BLaER1 treated with 17β-estradiol and CSF1 and Interleukin-3, amounts not matched to agents 10 nM and 100 nM (cell line): ENCODE data around the gene TET1.
"Not testable (repeated sequence)": the region's sequence is repeated elsewhere in the genome, so short reads cannot be mapped to it uniquely, and the experiment has no call there.

Experiments
- H3K27ac ChIP-seq, 11 experiments: shearing (Covaris generic); formaldehyde crosslinking; 2 replicates each; pipeline ENCODE4 v1.8.1; 2022
- H3K27me3 ChIP-seq, 11 experiments: shearing (Covaris generic); formaldehyde crosslinking; 2 replicates each; pipeline ENCODE4 v1.8.1; 2022
- H3K36me3 ChIP-seq, 11 experiments: shearing (Covaris generic); formaldehyde crosslinking; 2 replicates each; pipeline ENCODE4 v1.8.1; 2022
- H3K4me1 ChIP-seq, 10 experiments: shearing (Covaris generic); formaldehyde crosslinking; 2 replicates each; pipeline ENCODE4 v1.8.1; 2022
- H3K4me2 ChIP-seq, 11 experiments: shearing (Covaris generic); formaldehyde crosslinking; 2 replicates each; pipeline ENCODE4 v1.8.1; 2022
- H3K4me3 ChIP-seq, 10 experiments: shearing (Covaris generic); formaldehyde crosslinking; 2 replicates each; pipeline ENCODE4 v1.8.1; 2022
- H3K9ac ChIP-seq, 11 experiments: shearing (Covaris generic); formaldehyde crosslinking; 2 replicates each; pipeline ENCODE4 v1.8.1; 2022
- H3K9me3 ChIP-seq, 11 experiments: shearing (Covaris generic); formaldehyde crosslinking; replicated peaks in 1 of 11; 2 replicates each; pipeline ENCODE4 v1.8.1; 2022
- H4K20me1 ChIP-seq, 11 experiments: shearing (Covaris generic); formaldehyde crosslinking; 2 replicates each; pipeline ENCODE4 v1.8.1; 2022
- Cebpa-rat ChIP-seq, 11 experiments: shearing (Covaris generic); IDR thresholded peaks; 2 replicates each; pipeline ENCODE4 v1.8.1; 2022

TET1 gene

DNA sequence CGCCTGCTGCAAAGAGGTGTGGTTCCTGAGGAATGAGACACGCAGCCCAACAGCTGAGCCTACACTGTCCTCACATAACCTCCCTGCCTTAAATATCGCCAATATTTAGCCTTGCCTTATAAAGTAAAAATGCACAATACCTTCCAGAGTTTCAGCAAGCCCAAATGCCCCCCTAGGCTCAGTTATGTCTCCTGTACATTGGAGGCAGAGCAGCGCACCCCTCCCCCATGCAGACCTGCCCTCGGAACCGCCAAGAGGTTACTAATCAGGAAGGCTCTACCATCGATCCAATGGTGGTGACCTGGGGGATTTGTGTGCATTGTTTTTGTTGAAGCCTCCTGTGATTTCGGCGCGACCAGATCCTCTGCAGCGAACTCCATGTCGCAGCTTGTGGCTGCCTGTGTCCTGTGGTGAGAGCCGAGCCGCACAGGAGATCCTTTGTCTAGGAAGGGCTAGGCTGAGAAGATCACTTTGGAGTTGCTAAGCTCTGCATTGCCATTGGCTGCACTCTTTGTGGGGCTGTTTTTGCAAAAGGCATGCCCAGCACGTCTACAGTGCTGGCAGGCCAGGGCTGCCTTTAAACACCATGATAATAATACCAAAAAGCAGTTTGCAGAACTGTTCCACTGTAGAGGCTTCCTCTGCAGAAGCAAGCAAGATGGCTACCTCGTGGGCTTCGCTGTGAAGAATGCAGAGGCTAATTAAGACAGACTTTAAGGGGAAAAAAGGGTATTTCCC, 40.1 kb downstream of the TET1 start:
- peak overlapping the region; percentile 59 to 77 (median 73) for H3K4me2 ChIP-seq
- TF ChIP-seq Cebpa-rat (IDR thresholded peaks at IDR 0.05), result no peak

DNA sequence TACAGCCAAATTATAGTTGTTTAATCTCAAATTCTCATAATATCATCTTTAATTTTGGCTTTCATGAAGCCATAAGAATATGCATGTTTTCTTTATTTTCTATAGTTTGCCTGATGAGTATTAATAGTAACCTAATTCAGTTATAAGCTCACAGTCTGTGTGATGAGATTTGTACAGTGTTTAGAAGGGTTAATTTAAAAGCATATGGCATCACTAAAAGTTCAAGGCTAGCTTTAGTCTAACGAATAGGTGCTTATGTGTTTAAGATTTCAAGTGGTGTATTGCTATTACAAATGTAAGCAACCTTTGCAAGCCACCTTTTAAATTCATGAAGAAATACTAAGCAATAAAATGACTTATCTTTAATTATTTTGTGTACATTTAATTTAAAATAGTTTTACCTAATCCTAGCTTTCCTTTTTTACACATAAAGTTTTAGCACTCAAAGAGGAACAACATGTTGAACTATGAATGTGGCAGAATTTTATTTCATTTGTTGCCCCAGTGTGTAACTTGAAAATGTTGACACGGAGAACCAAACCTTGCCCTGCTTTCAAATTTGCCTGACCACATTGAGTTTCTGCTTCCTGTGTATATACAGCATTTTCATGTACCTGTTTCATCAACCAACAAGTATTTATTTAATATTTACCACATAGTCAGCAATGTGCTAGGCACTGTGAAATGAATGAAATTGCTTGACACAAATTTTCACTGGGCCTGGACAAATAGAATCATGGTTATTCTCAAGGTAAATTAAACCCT, 41.5 kb downstream of the TET1 start:
- TF ChIP-seq Cebpa-rat (IDR thresholded peaks at IDR 0.05), result no peak
- Histone ChIP-seq H3K4me3 (no peak overlapping the region), H3K4me2 (peak overlapping the region in 7 of 11 experiments; percentile 69 to 75 (median 73); a peak in 7 of 22 replicates), H3K27ac (no peak overlapping the region), H3K27me3 (peaks cover 0 to 27% (median 10%) of the 10 kb centered on the region in 11 experiments; a peak in 12 of 22 replicates), H3K4me1 (peaks cover 8 to 20% (median 14%) of the 10 kb centered on the region in 10 experiments; a peak in 16 of 20 replicates), H3K9ac (no peak overlapping the region), H3K9me3 (no peaks in the 10 kb centered on the region), H4K20me1 (peaks cover 0 to 4% (median 0%) of the 10 kb centered on the region in 11 experiments; a peak in 1 of 22 replicates), H3K36me3 (no peaks in the 10 kb centered on the region)

More for the DNA sequence above, 40.1 kb downstream of the TET1 start:
- Histone ChIP-seq H3K27ac (peak overlapping the region in 3 of 11 experiments; percentile 16 to 50 (median 21); a peak in 3 of 22 replicates), H4K20me1 (peaks cover 0 to 4% (median 0%) of the 10 kb centered on the region in 11 experiments; a peak in 1 of 22 replicates), H3K9me3 (no peaks in the 10 kb centered on the region), H3K9ac (peak overlapping the region in 9 of 11 experiments; percentile 2 to 45 (median 31); a peak in 10 of 22 replicates), H3K4me1 (peaks cover 8 to 20% (median 14%) of the 10 kb centered on the region in 10 experiments; a peak in 16 of 20 replicates), H3K4me3 (peak overlapping the region; percentile 7 to 49 (median 42); a peak in 19 of 20 replicates), H3K36me3 (no peaks in the 10 kb centered on the region), H3K27me3 (peaks cover 0 to 27% (median 10%) of the 10 kb centered on the region in 11 experiments; a peak in 12 of 22 replicates)

DNA sequence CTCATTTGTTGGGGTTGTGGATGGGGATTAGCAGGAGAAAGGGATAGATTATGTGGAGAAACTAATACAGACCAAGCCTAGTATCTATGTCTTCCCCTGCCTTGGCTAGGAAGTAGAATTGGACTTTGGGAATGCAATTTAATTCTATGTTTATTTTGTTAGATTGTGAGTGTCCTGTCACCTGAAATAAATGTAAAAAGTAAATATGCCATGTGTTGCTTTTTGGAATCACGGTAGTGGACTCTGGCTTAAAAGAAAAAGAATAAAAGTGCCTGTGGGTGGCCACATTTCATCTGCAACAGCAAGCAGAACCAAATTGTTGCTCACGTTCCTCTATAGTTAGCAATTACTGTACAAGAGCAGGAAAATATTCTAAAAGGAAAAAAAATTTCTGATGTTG, 42.3 kb downstream of the TET1 start:
- no peak overlapping the region for H3K4me3 ChIP-seq
- peaks cover 8 to 20% (median 14%) of the 10 kb centered on the region in 10 experiments; a peak in 16 of 20 replicates for H3K4me1 ChIP-seq
- no peaks in the 10 kb centered on the region for H3K36me3 ChIP-seq
- no peak overlapping the region for H3K4me2 ChIP-seq
- no peaks in the 10 kb centered on the region for H3K9me3 ChIP-seq
- H3K9ac ChIP-seq, result no peak overlapping the region
- peaks cover 0 to 27% (median 10%) of the 10 kb centered on the region in 11 experiments; a peak in 12 of 22 replicates for H3K27me3 ChIP-seq
- no peak for TF ChIP-seq Cebpa-rat (IDR thresholded peaks at IDR 0.05)
- peaks cover 0 to 4% (median 0%) of the 10 kb centered on the region in 11 experiments; a peak in 1 of 22 replicates for H4K20me1 ChIP-seq
- no peak overlapping the region for H3K27ac ChIP-seq

DNA sequence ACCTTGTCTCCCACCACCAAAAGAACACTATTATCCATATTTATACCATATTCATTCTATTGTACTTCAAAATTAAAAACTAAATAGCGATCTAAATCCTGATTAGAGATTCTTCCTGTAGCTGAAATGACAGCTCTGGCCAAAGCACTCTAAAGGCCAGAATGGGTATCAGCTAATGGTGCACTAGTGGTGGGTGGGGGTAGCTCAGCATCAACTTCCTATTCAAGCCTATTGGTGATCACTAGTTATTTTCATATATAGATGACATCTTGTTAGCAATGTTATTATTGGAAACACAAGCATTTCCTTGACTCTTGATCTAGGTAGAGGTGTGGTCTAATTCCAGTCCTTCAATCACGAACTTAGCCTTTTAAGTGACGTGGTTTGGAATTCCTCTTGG, 43.6 kb downstream of the TET1 start:
- Histone ChIP-seq H3K9me3 (no peaks in the 10 kb centered on the region), H4K20me1 (peaks cover 0 to 4% (median 0%) of the 10 kb centered on the region in 11 experiments; a peak in 1 of 22 replicates), H3K4me2 (no peak overlapping the region), H3K4me3 (no peak overlapping the region), H3K4me1 (peaks cover 8 to 20% (median 14%) of the 10 kb centered on the region in 10 experiments; a peak in 16 of 20 replicates), H3K27me3 (peaks cover 0 to 27% (median 10%) of the 10 kb centered on the region in 11 experiments; a peak in 12 of 22 replicates), H3K27ac (no peak overlapping the region), H3K36me3 (no peaks in the 10 kb centered on the region), H3K9ac (no peak overlapping the region)
- no peak for TF ChIP-seq Cebpa-rat (IDR thresholded peaks at IDR 0.05)

DNA sequence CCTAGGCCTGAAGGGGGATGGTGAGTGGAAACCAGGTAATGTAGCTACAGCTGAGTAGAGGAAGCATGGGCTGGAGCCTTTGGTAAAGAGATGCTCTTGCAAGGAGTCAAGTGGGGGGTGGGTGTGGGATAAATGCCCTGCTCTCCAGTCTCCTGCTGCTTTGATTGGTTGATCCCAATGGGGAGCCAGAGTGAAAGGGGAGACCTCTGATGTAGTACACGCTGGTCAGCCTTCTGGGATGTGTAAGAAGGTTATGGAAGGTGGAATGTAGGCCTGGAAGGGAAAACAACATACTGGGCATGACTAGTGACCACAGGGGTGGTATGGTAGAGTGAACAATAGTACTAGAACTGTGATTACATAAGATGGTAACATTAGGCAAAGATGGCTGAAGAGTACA, 44.3 kb downstream of the TET1 start:
- no peak for TF ChIP-seq Cebpa-rat (IDR thresholded peaks at IDR 0.05)
- H3K9me3 ChIP-seq, result no peaks in the 10 kb centered on the region
- H3K27me3 ChIP-seq, result peaks cover 0 to 21% (median 5%) of the 10 kb centered on the region in 11 experiments; a peak in 11 of 22 replicates
- no peaks in the 10 kb centered on the region for H3K36me3 ChIP-seq
- H3K9ac ChIP-seq, result no peak overlapping the region
- no peak overlapping the region for H3K27ac ChIP-seq
- peaks cover 0 to under 1% (median 0%) of the 10 kb centered on the region in 11 experiments; a peak in 1 of 22 replicates for H4K20me1 ChIP-seq
- H3K4me1 ChIP-seq, result peaks cover 8 to 20% (median 14%) of the 10 kb centered on the region in 10 experiments; a peak in 16 of 20 replicates
- no peak overlapping the region for H3K4me3 ChIP-seq
- H3K4me2 ChIP-seq, result no peak overlapping the region

DNA sequence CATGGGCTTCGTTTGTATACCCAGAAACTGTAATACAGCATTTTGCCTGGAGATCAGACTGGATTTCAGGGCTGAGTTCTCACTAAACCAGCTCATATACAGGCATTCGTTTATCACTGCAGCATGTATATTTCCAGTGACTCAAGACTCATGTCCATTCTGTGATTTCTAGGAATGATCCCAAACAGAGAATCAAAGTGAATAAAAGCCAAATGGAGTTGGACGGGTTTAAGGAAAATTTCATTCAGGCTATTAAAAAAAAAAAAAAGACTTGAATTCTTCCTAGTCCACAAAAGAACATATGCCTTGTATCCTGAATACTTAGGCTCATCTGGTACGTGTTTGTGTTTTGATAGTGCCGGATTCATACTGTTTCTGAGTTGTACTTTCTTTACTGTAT, 46.8 kb downstream of the TET1 start:
- TF ChIP-seq Cebpa-rat (IDR thresholded peaks at IDR 0.05), result no peak
- Histone ChIP-seq H3K9ac (no peak overlapping the region), H4K20me1 (no peaks in the 10 kb centered on the region), H3K4me2 (no peak overlapping the region), H3K36me3 (no peaks in the 10 kb centered on the region), H3K4me1 (no peaks in the 10 kb centered on the region), H3K9me3 (no peaks in the 10 kb centered on the region), H3K4me3 (no peak overlapping the region), H3K27ac (no peak overlapping the region), H3K27me3 (peaks cover 0 to 2% (median 0%) of the 10 kb centered on the region in 11 experiments; a peak in 1 of 22 replicates)

DNA sequence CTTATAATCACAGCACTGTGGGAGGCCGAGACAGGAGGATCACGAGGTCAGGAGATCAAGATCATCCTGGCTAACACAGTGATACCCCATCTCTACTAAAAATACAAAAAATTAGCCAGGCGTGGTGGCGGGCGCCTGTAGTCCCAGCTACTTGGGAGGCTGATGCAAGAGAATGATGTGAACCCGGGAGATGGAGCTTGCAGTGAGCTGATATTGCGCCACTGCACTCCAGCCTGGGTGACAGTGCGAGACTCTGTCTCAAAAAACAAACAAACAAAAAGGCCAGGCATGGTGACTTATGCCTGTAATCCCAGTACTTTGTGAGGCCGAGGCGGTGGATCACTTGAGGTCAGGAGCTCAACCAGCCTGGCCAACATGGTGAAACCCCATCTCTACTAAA, 49.9 kb downstream of the TET1 start:
- not testable (repeated sequence) for H3K27ac ChIP-seq, H3K9ac ChIP-seq, H3K36me3 ChIP-seq, H3K9me3 ChIP-seq, H3K27me3 ChIP-seq, H4K20me1 ChIP-seq, H3K4me1 ChIP-seq, H3K4me3 ChIP-seq, H3K4me2 ChIP-seq
- TF ChIP-seq Cebpa-rat (IDR thresholded peaks at IDR 0.05), result peak in 2 of 11 experiments; percentile 8 to 10; a peak in 1 of 22 replicates

DNA sequence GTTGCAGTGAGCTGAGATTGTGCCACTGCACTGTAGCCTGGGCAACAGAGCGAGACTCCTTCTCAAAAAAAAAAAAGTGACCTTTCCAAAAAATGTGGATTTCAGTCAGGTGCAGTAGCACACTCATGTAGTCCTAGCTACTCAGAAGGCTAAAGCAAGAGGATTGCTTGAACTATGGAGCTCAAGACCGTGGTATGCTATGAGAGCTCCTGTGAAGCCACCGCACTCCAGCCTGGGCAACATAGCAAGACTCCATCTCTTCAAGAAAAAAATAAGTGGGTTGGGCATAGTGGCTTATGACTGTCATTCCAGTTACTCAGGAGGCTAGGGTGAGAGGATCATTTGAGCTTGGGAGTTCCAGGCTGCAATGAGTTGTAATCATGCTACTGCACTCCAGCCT, 51.1 kb downstream of the TET1 start:
- Histone ChIP-seq H3K27ac (no peak overlapping the region), H3K27me3 (no peaks in the 10 kb centered on the region), H3K9me3 (no peaks in the 10 kb centered on the region), H3K4me1 (no peaks in the 10 kb centered on the region), H3K36me3 (no peaks in the 10 kb centered on the region), H3K4me3 (no peak overlapping the region), H3K9ac (no peak overlapping the region), H4K20me1 (no peaks in the 10 kb centered on the region), H3K4me2 (no peak overlapping the region)
- TF ChIP-seq Cebpa-rat (IDR thresholded peaks at IDR 0.05), result no peak

DNA sequence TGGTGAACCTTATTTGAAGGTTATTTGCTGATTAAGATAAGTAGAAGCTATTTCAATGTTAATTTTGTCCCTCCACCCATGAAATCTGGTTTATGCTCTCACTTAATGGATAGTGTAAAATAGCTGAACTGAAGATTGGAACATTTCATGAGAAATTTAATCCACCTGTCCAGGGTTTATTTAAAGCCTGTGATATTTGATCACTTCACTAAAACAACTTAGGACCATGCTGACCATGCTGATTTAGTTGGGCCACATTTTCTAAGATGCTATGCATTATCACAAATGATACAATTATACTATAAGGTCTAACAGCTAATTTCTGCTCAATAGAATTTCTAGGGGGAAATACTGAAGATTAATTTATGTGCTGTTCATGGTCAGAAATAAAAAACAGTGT, 53.8 kb downstream of the TET1 start:
- H3K27ac ChIP-seq, H3K4me3 ChIP-seq, H3K36me3 ChIP-seq, H3K9me3 ChIP-seq, H3K27me3 ChIP-seq, H3K4me2 ChIP-seq, H3K9ac ChIP-seq, H4K20me1 ChIP-seq, H3K4me1 ChIP-seq: not testable (repeated sequence)

DNA sequence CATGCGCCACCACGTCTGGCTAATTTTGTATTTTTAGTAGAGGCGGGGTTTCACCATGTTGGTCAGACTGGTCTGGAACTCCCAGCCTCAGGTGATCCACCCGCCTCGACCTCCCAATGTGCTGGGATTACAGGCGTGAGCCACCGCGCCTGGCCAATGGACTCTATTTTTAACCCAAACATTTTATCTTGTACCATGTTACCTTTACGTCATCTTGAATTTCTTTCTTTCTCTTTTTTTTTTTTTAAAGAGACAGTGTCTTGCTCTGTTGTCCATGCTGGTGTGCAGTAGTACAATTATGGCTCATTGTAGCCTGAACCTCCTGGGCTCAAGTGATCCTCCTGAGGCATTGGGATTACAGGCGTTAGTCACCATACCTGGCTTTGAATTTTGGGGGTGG, 57.6 kb downstream of the TET1 start:
- H3K4me2 ChIP-seq, H3K27ac ChIP-seq, H3K4me1 ChIP-seq, H3K9me3 ChIP-seq, H3K9ac ChIP-seq, H3K27me3 ChIP-seq, H4K20me1 ChIP-seq, H3K4me3 ChIP-seq, H3K36me3 ChIP-seq: not testable (repeated sequence)
